ENCODE data around the gene PAQR4.

- TF ChIP-seq TAF1 (IDR thresholded peaks at IDR 0.05; ENCODE audit: borderline replicate concordance, low read depth, low read length) = no peak
- TF ChIP-seq NR2F1 (conservative IDR thresholded peaks at IDR 0.05) = no peak
- no peak for TF ChIP-seq YY1 (IDR thresholded peaks at IDR 0.05; ENCODE audit: low read depth, low read length)
- TF ChIP-seq CTCF (IDR thresholded peaks at IDR 0.05 in 2 of 3, conservative IDR thresholded peaks at IDR 0.05 in 1 of 3; ENCODE audit: control insufficient read depth in 2 of 3, extremely low read depth in 1 of 3, insufficient read depth in 1 of 3, low read depth in 3 of 3, low read length in 3 of 3) = no peak
Measured at GRCh38 chr16:3004781-3005284, 35.7 kb downstream of the PAQR4 start.
